Stimulated activated memory B cell treated with anti-CD40 and anti-IgM and Interleukin-4, amounts not matched to agents 10 μg/mL and 1 μg/mL and 100 μg/mL, for 72 hours (primary cell): ENCODE measurements around the gene HMCN1.

Source experiments
- ATAC-seq: fragments of 150-1000 bp; cut with Tn5 transposase; 2 replicates; pipeline ENCODE4 v1.10.0; 2021
- H3K27ac Mint-ChIP-seq: one replicate; pipeline ENCODE4 v1.8.0; 2022; ENCODE audit warnings: mild to moderate bottlenecking, mixed read lengths
- H3K27me3 Mint-ChIP-seq: one replicate; pipeline ENCODE4 v1.8.0; 2022; ENCODE audit warnings: mixed read lengths
- H3K36me3 Mint-ChIP-seq: one replicate; pipeline ENCODE4 v1.8.0; 2022; ENCODE audit warnings: mixed read lengths
- H3K4me1 Mint-ChIP-seq: one replicate; pipeline ENCODE4 v1.8.0; 2022; ENCODE audit warnings: mixed read lengths
- H3K4me3 Mint-ChIP-seq: one replicate; pipeline ENCODE4 v1.8.0; 2022; ENCODE audit warnings: mild to moderate bottlenecking, moderate library complexity, mixed read lengths
- H3K9me3 Mint-ChIP-seq: one replicate; pipeline ENCODE4 v1.8.0; 2022; ENCODE audit warnings: mixed read lengths

Gene HMCN1

GRCh38 chr1:186050360-186050759, 316.2 kb downstream of the HMCN1 start:
- ATAC-seq = no peak
- H3K4me3 Mint-ChIP-seq = no peak overlapping the region
- H3K27me3 Mint-ChIP-seq = no peaks in the 10 kb centered on the region
- no peak overlapping the region for H3K27ac Mint-ChIP-seq
- no peaks in the 10 kb centered on the region for H3K4me1 Mint-ChIP-seq
- no peaks in the 10 kb centered on the region for H3K36me3 Mint-ChIP-seq
- no peaks in the 10 kb centered on the region for H3K9me3 Mint-ChIP-seq

DNA sequence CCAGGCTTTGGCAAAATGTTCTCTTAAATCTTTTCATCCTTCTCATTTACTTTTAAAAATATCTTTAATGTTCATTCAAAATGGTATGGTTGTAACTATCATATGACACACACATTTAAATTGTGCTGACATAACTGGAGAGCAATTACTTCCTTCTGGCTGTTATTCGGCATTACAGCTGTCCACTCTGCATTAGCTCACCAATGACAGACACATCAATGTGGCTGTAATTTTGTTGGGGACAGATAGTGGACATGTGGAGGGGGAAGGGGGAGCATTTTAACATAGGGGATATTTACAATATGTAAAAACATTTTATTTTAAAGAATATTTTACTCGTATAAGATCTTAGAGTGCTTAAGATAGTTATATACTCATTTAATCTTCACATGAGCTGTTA, 319.8 kb downstream of the HMCN1 start:
- H3K36me3 Mint-ChIP-seq = no peaks in the 10 kb centered on the region
- ATAC-seq = no peak
- H3K9me3 Mint-ChIP-seq = no peaks in the 10 kb centered on the region
- peaks cover under 1% of the 10 kb centered on the region for H3K4me1 Mint-ChIP-seq
- no peak overlapping the region for H3K27ac Mint-ChIP-seq
- no peaks in the 10 kb centered on the region for H3K27me3 Mint-ChIP-seq
- H3K4me3 Mint-ChIP-seq = no peak overlapping the region

GRCh38 chr1:186054932-186055331, 320.7 kb downstream of the HMCN1 start:
- no peaks in the 10 kb centered on the region for H3K27me3 Mint-ChIP-seq
- H3K4me1 Mint-ChIP-seq = peaks cover 7% of the 10 kb centered on the region
- no peak overlapping the region for H3K4me3 Mint-ChIP-seq
- H3K27ac Mint-ChIP-seq = no peak overlapping the region
- no peak for ATAC-seq
- no peaks in the 10 kb centered on the region for H3K36me3 Mint-ChIP-seq
- no peaks in the 10 kb centered on the region for H3K9me3 Mint-ChIP-seq

DNA sequence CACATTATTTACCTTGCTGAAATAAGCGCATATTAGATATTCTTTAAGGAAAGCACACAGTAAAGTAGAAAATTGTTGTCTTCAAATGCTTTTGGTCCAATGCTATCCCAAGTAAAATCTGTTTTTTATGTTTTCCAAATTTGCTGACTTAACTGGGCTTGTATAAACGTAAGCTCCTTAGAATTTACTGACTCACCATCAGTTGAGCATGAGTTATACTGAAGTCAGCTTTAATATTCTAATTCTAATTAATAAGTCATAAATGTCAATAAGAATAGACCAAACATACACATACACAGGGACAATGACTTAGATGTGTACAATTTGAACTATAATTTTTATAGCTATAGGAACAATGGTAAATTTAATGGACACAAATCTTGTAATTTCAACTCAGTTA, 321.7 kb downstream of the HMCN1 start:
- peaks cover 7% of the 10 kb centered on the region for H3K4me1 Mint-ChIP-seq
- no peak overlapping the region for H3K27ac Mint-ChIP-seq
- H3K36me3 Mint-ChIP-seq = no peaks in the 10 kb centered on the region
- no peak for ATAC-seq
- no peak overlapping the region for H3K4me3 Mint-ChIP-seq
- H3K27me3 Mint-ChIP-seq = no peaks in the 10 kb centered on the region
- H3K9me3 Mint-ChIP-seq = no peaks in the 10 kb centered on the region

DNA sequence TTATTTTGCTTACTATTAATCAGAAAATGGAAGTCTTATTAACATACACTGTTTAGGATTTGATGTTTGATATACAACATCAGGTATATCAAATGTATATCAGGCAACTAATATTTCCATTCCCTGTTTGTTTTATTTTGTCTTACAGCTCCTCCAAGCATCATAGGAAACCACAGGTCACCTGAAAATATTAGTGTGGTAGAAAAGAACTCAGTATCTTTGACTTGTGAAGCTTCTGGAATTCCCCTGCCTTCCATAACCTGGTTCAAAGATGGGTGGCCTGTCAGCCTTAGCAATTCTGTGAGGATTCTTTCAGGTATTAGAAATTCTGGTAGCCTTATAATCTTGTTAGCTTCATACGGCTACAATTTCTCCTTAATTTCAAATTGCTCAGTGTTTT, 322.9 kb downstream of the HMCN1 start:
- ATAC-seq = no peak
- Mint-ChIP-seq H3K27me3 (no peaks in the 10 kb centered on the region), H3K4me3 (no peak overlapping the region), H3K36me3 (no peaks in the 10 kb centered on the region), H3K4me1 (peaks cover 7% of the 10 kb centered on the region), H3K9me3 (no peaks in the 10 kb centered on the region), H3K27ac (no peak overlapping the region)

DNA sequence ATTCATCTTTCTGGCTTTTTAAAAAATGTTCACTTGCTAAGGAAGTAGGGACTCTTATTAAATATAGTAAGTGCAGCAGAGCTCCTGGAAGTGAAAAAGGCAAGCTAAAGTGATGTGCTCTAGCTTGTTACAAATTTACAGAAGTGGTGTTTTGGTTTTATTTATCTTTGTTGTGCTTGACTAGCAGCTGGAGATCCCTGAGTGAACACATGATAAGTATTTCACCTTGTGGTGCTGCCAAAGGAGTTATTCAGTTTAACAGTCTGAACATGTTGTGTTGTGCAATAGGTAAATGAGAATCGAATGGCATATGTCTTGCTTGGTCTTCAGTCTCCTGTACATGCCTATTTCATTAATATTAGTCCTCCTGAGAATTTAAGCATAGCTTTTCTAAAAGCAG, 325.1 kb downstream of the HMCN1 start:
- Mint-ChIP-seq H3K27me3 (no peaks in the 10 kb centered on the region), H3K9me3 (no peaks in the 10 kb centered on the region), H3K27ac (no peak overlapping the region), H3K36me3 (no peaks in the 10 kb centered on the region), H3K4me1 (peaks cover 7% of the 10 kb centered on the region), H3K4me3 (no peak overlapping the region)
- no peak for ATAC-seq

- Mint-ChIP-seq H3K36me3 (no peaks in the 10 kb centered on the region), H3K9me3 (no peaks in the 10 kb centered on the region), H3K4me1 (peaks cover 7% of the 10 kb centered on the region), H3K27ac (no peak overlapping the region), H3K27me3 (no peaks in the 10 kb centered on the region), H3K4me3 (no peak overlapping the region)
- ATAC-seq = no peak
These were observed 325.6 kb downstream of the HMCN1 start for GRCh38 chr1:186059752-186060151.

- Mint-ChIP-seq H3K9me3 (no peaks in the 10 kb centered on the region), H3K27me3 (no peaks in the 10 kb centered on the region), H3K36me3 (no peaks in the 10 kb centered on the region), H3K4me1 (peaks cover 7% of the 10 kb centered on the region), H3K4me3 (no peak overlapping the region), H3K27ac (no peak overlapping the region)
- no peak for ATAC-seq
These were observed 326.0 kb downstream of the HMCN1 start for GRCh38 chr1:186060226-186060625.

DNA sequence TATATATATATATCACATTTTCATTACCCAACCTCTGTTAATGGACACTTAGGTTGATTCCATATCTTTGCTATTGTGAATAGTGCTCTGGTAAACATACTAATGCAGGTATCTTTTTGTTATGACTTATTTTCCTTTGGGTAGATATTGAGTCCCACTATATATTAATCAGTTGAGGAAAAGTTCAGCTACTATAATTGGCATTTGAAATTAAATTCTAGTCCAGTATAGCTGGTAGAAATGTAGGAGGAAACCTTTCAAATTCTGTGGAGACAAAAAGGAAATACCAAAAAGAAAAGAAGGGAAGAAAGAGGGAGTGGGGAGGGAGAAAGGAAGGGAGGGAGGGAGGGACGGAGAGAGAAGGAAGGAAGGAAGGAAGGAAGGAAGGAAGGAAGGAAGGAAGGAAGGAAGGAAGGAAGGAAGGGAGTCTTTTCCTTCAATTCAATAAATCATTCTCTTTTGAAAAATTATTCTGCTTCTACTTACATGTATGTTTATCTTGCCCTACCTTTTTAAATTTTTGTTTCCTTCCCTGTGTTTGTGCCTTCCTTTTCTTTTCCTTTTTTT, 329.0 kb downstream of the HMCN1 start:
- no peaks in the 10 kb centered on the region for H3K36me3 Mint-ChIP-seq
- peaks cover 7% of the 10 kb centered on the region for H3K4me1 Mint-ChIP-seq
- H3K27me3 Mint-ChIP-seq = peaks cover 2% of the 10 kb centered on the region
- no peak for ATAC-seq
- H3K27ac Mint-ChIP-seq = no peak overlapping the region
- H3K9me3 Mint-ChIP-seq = no peaks in the 10 kb centered on the region
- H3K4me3 Mint-ChIP-seq = no peak overlapping the region

DNA sequence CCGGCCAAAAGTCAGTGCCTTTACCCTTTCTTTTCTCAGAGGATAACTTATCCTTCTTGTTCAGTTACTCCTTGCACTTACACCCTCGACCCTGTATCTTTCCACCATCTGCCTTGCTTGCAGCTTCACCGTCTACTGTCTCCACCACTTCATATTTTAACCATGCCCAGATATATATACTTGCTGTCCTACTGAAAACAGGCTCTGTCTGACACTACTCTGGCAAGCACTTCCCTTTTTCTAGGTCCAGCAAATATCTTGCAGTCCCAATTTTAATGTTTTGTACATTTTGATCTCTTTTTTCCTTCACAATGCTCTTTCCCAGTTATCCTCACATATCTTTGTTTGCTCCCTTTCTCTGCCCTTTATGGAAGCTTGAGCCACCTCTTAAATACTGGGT, 332.2 kb downstream of the HMCN1 start:
- peaks cover 8% of the 10 kb centered on the region for H3K27me3 Mint-ChIP-seq
- no peak overlapping the region for H3K27ac Mint-ChIP-seq
- H3K4me1 Mint-ChIP-seq = no peaks in the 10 kb centered on the region
- H3K36me3 Mint-ChIP-seq = no peaks in the 10 kb centered on the region
- no peak overlapping the region for H3K4me3 Mint-ChIP-seq
- H3K9me3 Mint-ChIP-seq = no peaks in the 10 kb centered on the region
- ATAC-seq = no peak

GRCh38 chr1:186073697-186074096, 339.5 kb downstream of the HMCN1 start:
- Mint-ChIP-seq H3K4me3 (no peak overlapping the region), H3K27me3 (peaks cover under 1% of the 10 kb centered on the region), H3K36me3 (no peaks in the 10 kb centered on the region), H3K4me1 (peaks cover 10% of the 10 kb centered on the region), H3K27ac (no peak overlapping the region), H3K9me3 (no peaks in the 10 kb centered on the region)
- ATAC-seq = peak; percentile 58

DNA sequence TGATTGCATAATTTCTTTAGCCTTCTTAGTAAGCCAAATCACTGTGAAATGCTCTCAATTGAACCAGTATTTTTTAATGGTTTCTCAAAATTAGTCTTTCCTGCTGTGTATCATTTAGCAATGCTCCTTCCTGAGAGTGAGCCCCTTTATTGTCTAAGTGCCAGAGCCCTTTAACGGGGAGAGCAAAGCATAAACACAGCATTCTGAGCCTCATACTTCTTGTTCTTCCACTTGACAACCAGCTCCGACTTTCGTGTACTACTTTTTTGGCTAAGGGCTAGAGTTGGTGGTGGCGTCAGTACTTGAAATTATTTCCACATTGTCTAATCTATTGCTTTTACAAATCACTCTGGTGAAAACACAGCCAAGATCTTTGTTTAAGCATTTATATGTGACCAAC, 341.8 kb downstream of the HMCN1 start:
- H3K27ac Mint-ChIP-seq = no peak overlapping the region
- ATAC-seq = no peak
- H3K4me1 Mint-ChIP-seq = peaks cover 25% of the 10 kb centered on the region
- H3K27me3 Mint-ChIP-seq = no peaks in the 10 kb centered on the region
- H3K4me3 Mint-ChIP-seq = no peak overlapping the region
- no peaks in the 10 kb centered on the region for H3K9me3 Mint-ChIP-seq
- H3K36me3 Mint-ChIP-seq = no peaks in the 10 kb centered on the region

- Mint-ChIP-seq H3K4me3 (no peak overlapping the region), H3K36me3 (no peaks in the 10 kb centered on the region), H3K27ac (peak overlapping the region; percentile 1), H3K4me1 (peaks cover 33% of the 10 kb centered on the region), H3K27me3 (no peaks in the 10 kb centered on the region), H3K9me3 (no peaks in the 10 kb centered on the region)
- ATAC-seq = peak; percentile 94
These were observed 344.1 kb downstream of the HMCN1 start for GRCh38 chr1:186078245-186078644.

DNA sequence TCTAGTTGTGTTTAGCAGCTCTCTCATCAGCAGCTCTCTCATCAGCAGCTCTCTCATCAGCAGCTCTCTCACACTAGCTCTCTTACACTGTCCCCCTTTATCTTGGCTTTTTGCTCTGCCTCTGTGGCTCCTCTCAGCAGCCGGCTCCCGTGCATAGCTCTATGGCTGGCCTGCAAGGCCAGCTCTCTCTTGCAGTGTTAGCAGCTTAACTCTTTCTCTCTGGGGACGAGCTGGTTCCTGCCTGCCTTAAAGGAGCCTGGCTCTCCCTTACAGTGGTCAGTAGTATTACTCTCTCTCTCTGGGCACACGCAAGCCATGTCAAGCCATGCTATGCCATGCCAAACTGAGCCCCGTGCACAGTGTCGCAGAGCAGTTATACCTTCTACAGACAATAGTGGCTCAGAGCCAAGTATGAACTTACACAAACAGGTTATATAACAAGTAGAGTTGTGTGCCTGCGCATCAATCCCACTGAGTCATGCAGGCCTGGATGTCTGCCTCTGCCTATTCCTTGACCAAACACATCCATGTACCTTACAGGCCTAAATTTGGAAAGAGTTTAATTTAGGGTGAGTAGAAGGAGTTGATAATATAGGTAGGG, 345.0 kb downstream of the HMCN1 start:
- H3K4me3 Mint-ChIP-seq = no peak overlapping the region
- H3K36me3 Mint-ChIP-seq = no peaks in the 10 kb centered on the region
- ATAC-seq = peak; percentile 15
- peaks cover 34% of the 10 kb centered on the region for H3K4me1 Mint-ChIP-seq
- H3K27me3 Mint-ChIP-seq = no peaks in the 10 kb centered on the region
- H3K9me3 Mint-ChIP-seq = no peaks in the 10 kb centered on the region
- peak overlapping the region; percentile 1 for H3K27ac Mint-ChIP-seq

GRCh38 chr1:186082235-186082937, 348.2 kb downstream of the HMCN1 start:
- H3K27ac Mint-ChIP-seq = peak overlapping the region; percentile 58
- ATAC-seq = peak; percentile 73
- peaks cover 39% of the 10 kb centered on the region for H3K4me1 Mint-ChIP-seq
- H3K9me3 Mint-ChIP-seq = no peaks in the 10 kb centered on the region
- no peaks in the 10 kb centered on the region for H3K36me3 Mint-ChIP-seq
- no peaks in the 10 kb centered on the region for H3K27me3 Mint-ChIP-seq
- peak overlapping the region; percentile 11 for H3K4me3 Mint-ChIP-seq

DNA sequence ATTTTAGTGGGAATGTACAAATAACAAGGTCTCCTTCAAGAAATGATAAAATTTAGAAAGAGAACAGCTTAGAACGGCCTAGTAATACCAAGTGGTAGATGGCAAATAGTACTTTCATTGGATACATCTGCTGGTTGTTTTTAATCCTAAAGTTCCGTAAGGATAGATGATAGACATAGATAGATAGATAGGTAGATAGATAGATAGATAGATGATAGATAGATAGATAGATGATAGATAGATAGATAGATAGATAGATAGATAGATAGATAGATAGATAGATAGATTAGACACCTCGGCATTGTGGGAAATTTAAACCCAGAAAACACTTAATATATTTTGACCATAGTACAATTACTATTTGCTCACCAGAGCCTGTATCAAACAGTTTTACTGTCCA, 352.4 kb downstream of the HMCN1 start:
- no peak overlapping the region for H3K27ac Mint-ChIP-seq
- no peaks in the 10 kb centered on the region for H3K9me3 Mint-ChIP-seq
- H3K36me3 Mint-ChIP-seq = no peaks in the 10 kb centered on the region
- H3K4me3 Mint-ChIP-seq = no peak overlapping the region
- no peak for ATAC-seq
- H3K4me1 Mint-ChIP-seq = peaks cover 12% of the 10 kb centered on the region
- no peaks in the 10 kb centered on the region for H3K27me3 Mint-ChIP-seq
